GM20431 (cell line): ENCODE measurements around the gene APLP2.

Experiments
- in situ Hi-C: fragments of 300-500 bp; cut with MseI, MboI; formaldehyde crosslinking; loops from one replicate; pipeline ENCODE4 v1.15.0; 2020; ENCODE audit warnings: low sequenced_read_pairs; ENCODE audit not compliant: unreplicated experiment

APLP2 gene

GRCh38 chr11:130112071-130112830, 42.6 kb downstream of the APLP2 start:
- in situ Hi-C loops = no loop called here

DNA sequence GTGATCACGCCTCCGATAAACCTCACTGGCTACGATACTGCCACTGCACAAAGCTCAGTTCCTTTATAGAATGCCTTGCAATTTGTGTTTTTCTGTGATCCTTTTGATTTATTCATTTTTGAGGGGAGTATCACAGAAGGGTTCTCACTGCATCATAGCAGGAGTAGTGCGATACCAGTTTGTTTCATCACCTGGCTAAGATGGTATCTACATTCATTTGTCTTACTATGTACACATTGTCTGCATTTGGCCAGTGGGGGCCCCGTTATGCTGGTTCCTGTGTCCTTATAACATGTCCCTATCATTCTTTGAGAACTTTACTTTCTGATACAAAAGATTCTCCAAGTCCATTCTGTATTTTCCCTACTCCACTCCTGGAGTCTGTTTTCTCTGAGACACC, 44.6 kb downstream of the APLP2 start:
- in situ Hi-C loops = no loop called here

GRCh38 chr11:130114726-130115125, 45.0 kb downstream of the APLP2 start:
- in situ Hi-C loops = no loop called here

- in situ Hi-C loops = no loop called here
These were observed 45.5 kb downstream of the APLP2 start for GRCh38 chr11:130115218-130115617.

GRCh38 chr11:130118165-130118564, 48.5 kb downstream of the APLP2 start:
- in situ Hi-C loops = no loop called here

DNA sequence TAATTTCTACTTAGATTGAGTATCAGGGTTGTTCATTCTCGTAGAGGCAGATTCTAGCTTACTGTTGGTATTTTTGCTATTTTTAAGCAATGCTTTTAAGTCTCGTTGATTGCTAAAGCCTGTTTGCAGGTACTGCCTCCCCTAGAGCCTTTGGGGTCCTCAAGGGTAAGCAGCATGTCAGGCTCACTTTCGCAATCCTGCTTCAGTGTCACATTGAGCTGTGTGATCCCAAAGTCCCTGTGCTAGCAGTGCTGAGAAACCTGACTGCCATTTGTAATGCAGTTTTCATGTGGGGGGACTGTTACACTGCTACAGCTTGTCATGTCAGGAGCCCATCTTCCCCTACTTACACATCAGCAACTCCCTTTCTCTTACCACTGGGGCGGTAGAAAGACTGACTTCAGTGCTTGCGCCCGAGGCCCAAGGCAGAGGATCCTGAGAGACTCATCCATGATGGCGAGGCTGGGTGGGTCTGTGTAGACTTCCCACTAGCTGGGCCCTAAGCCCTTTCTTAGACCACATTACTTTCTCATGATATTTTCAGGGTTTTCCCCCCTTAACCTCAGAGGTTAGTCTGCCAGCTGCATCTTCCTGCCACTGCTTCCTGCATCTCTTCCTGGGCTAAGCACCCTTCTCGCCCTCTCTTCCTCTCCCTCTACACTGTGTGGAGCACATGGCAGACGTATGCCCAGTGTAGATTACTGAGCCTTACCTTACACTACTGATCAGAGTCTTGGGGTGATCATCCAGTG, 49.1 kb downstream of the APLP2 start:
- in situ Hi-C loops = no loop called here

DNA sequence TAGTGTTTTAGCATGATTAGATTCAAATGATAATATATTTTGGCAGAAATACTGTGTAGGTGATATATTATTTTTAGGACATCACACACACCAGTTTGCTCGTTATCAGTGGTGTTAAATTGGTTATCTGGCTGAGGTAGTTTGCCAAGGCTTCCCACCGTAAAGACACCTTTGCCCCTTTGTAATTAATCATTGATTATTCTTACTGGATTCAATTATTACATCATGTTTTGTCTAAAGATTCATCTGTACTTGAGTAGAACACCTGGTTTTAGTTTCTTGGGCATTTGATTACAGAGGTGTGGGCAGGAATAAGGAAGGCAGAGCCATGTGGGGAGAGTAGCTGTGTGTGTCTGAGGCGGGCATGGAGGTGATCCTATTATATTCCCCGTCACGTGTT, 50.4 kb downstream of the APLP2 start:
- in situ Hi-C loops = no loop called here

DNA sequence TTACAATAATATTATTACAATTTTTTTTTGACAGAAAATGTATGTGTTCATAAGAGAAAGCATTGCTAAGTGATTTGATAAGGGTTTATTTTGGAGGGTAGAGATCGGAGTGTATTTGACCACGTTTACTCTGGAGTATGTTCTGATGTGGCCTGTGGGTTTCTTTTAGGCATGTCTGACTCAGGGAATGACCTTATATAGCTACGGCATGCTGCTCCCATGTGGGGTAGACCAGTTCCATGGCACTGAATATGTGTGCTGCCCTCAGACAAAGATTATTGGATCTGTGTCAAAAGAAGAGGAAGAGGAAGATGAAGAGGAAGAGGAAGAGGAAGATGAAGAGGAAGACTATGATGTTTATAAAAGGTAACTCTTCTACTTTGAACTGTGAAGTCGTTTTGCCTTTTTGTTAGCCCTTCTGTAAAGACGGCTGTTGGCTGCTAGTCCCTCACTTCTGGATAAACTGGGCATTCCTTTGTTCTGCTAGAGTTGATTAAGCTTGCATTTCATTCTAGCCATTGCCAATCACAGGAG, 51.8 kb downstream of the APLP2 start:
- in situ Hi-C loops = no loop called here

DNA sequence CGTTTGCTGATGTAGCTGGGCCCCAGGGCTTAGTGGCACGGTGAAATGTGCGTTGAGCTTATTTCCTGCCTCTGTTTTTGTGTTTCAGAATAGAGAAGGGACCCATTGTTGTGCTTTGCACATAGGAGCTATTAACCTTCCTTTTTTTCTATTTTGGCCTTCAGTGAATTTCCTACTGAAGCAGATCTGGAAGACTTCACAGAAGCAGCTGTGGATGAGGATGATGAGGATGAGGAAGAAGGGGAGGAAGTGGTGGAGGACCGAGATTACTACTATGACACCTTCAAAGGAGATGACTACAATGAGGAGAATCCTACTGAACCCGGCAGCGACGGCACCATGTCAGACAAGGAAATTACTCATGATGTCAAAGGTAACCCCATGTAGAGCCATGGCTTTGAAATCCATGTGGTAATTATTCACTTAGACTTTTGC, 52.5 kb downstream of the APLP2 start:
- in situ Hi-C loops = no loop called here

- in situ Hi-C loops = no loop called here
These were observed 53.8 kb downstream of the APLP2 start for GRCh38 chr11:130123414-130124040.

GRCh38 chr11:130124096-130124495, 54.4 kb downstream of the APLP2 start:
- in situ Hi-C loops = no loop called here

- in situ Hi-C loops = no loop called here
These were observed 55.9 kb downstream of the APLP2 start for GRCh38 chr11:130125638-130126037.

- in situ Hi-C loops = no loop called here
These were observed 56.8 kb downstream of the APLP2 start for GRCh38 chr11:130126516-130126915.

DNA sequence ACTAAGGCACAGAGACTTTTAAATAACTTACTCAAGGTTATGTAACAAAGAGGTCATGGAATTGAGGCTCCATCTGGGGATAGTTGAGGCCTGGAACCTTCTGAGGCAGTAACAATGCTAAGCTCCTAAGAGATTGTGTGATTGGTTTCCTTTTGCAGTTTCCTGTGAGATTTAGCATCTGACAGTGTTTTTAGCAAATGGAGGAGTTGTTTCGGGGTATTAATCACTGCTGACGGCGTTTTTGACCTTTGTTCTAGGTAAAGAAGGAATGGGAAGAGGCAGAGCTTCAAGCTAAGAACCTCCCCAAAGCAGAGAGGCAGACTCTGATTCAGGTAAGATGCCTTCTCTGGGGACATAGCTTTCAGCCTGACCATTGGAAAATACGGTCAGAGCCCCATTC, 57.8 kb downstream of the APLP2 start:
- in situ Hi-C loops = no loop called here

DNA sequence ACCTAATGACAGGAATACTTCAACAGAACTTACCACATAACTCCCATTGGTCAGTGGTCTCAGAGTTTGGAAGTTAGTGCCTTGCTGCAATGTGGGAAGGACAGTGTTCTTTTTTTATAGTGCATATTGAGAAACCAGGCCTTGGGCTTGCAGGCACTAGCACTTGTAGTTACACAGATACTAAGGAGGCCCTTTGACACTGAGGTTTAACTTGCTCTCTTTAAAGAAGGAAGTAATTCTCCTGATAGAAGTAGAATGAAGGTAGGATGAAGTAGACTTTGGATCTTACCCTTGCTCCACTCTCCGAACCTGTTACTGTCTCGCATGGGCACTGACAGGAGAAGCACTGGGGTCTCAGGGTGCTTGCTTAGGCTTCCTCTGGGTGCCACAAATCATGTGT, 58.9 kb downstream of the APLP2 start:
- in situ Hi-C loops = no loop called here

DNA sequence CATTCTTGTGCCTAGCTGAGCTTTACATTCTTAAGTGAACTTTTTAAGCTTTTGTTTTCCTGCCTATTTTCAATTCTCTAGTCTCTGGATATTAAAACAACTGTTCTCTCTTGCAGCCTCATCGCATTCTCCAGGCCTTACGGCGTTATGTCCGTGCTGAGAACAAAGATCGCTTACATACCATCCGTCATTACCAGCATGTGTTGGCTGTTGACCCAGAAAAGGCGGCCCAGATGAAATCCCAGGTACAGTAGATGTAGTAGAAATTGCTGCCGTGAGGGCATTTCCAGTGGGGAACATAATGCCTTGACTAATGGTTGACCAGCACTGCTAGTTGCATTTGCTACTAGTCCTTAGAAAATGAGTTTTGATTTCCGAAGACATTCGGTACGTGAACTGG, 60.2 kb downstream of the APLP2 start:
- in situ Hi-C loops = loop anchor here (10.0 kb wide), 1 partner anchor 215 kb away; no protein-coding TSS in a partner anchor

GRCh38 chr11:130131961-130132850, 62.5 kb downstream of the APLP2 start:
- in situ Hi-C loops = loop anchor here (10.0 kb wide), 1 partner anchor 217 kb away; no protein-coding TSS in a partner anchor

DNA sequence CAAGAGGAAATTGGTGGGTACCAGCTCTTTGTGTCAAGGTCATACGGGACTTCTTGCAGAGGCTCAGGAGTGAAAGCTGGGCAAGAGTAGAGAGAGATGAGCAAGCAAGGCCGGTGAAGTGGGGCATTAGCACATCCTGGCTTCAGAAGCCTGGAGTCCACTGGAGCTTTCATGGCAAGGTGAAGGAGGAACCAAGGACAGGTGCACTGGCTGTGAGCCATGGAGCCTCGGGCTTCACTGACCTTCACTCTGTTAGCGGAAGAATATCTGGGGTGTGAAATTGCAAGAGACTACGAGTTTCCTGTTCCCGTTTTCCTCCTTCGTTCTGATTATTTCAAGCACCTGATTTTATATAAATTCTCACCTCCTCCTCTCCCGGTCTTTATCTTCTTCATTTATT, 64.0 kb downstream of the APLP2 start:
- in situ Hi-C loops = loop anchor here (10.0 kb wide), 1 partner anchor 219 kb away; no protein-coding TSS in a partner anchor

- in situ Hi-C loops = loop anchor here (10.0 kb wide), 1 partner anchor 221 kb away; no protein-coding TSS in a partner anchor
These were observed 66.4 kb downstream of the APLP2 start for GRCh38 chr11:130136107-130136506.
